ENCODE measurements around the gene SLC25A2. TPM values are rescaled to one million over a fixed set of nuclear protein-coding genes. Genes with fewer than 3 reads are reported as not detected.

The SLC25A2 gene
- total RNA-seq, 1 donor from 2014 or later = not detected

GRCh38 chr5:141313711-141314110, 9.9 kb upstream of the SLC25A2 start:
- DNase-seq = no peak

GRCh38 chr5:141306630-141307029, 2.8 kb upstream of the SLC25A2 start:
- no peak for DNase-seq

GRCh38 chr5:141298376-141298775, 5.5 kb downstream of the SLC25A2 start:
- DNase-seq = no peak

- no peak for DNase-seq
Observed at GRCh38 chr5:141272906-141273305, 30.9 kb downstream of the SLC25A2 start.

- DNase-seq = no peak
Observed at GRCh38 chr5:141269195-141269594, 34.7 kb downstream of the SLC25A2 start.

- no peak for DNase-seq
Observed at GRCh38 chr5:141261238-141261546, 42.7 kb downstream of the SLC25A2 start.

GRCh38 chr5:141260458-141261237, 43.2 kb downstream of the SLC25A2 start:
- no peak for DNase-seq

- DNase-seq = no peak
Observed at GRCh38 chr5:141258948-141259347, 44.9 kb downstream of the SLC25A2 start.

GRCh38 chr5:141258464-141258863, 45.4 kb downstream of the SLC25A2 start:
- no peak for DNase-seq

Other genes starting within 250 kb of the SLC25A2 start
- gene PCDHB2, start 209.4 kb downstream of the SLC25A2 start, total RNA-seq = 14.2 TPM
- 10.3 TPM for gene PCDHB3, start 203.6 kb downstream of the SLC25A2 start, total RNA-seq
- gene PCDHB4, start 182.2 kb downstream of the SLC25A2 start, total RNA-seq = 4.7 TPM
- gene PCDHB5, start 168.8 kb downstream of the SLC25A2 start, total RNA-seq = 9.7 TPM
- 3.1 TPM for gene PCDHB6, start 154.0 kb downstream of the SLC25A2 start, total RNA-seq
- 13.4 TPM for gene PCDHB7, start 131.4 kb downstream of the SLC25A2 start, total RNA-seq
- 8.6 TPM for gene PCDHB8, start 126.3 kb downstream of the SLC25A2 start, total RNA-seq
- 4.5 TPM for gene PCDHB16, start 121.7 kb downstream of the SLC25A2 start, total RNA-seq
- gene PCDHB9, start 116.9 kb downstream of the SLC25A2 start, total RNA-seq = 6.1 TPM
- 13.1 TPM for gene PCDHB10, start 111.7 kb downstream of the SLC25A2 start, total RNA-seq
- gene PCDHB11, start 104.4 kb downstream of the SLC25A2 start, total RNA-seq = 10.5 TPM
- 14.8 TPM for gene PCDHB12, start 95.3 kb downstream of the SLC25A2 start, total RNA-seq
- gene PCDHB13, start 90.1 kb downstream of the SLC25A2 start, total RNA-seq = 9.2 TPM
- 13.4 TPM for gene PCDHB14, start 80.7 kb downstream of the SLC25A2 start, total RNA-seq
- gene PCDHB15, start 58.7 kb downstream of the SLC25A2 start, total RNA-seq = 22.1 TPM
- gene TAF7, start 16.7 kb upstream of the SLC25A2 start, total RNA-seq = 127 TPM
- gene PCDHGA1, start 26.5 kb upstream of the SLC25A2 start, total RNA-seq = 4.8 TPM
- 6.9 TPM for gene PCDHGA2, start 34.7 kb upstream of the SLC25A2 start, total RNA-seq
- 4.7 TPM for gene PCDHGA3, start 39.8 kb upstream of the SLC25A2 start, total RNA-seq
- 7.8 TPM for gene PCDHGB1, start 46.0 kb upstream of the SLC25A2 start, total RNA-seq
- 8.4 TPM for gene PCDHGA4, start 51.0 kb upstream of the SLC25A2 start, total RNA-seq
- gene PCDHGB2, start 55.9 kb upstream of the SLC25A2 start, total RNA-seq = 8.3 TPM
- gene PCDHGA5, start 60.1 kb upstream of the SLC25A2 start, total RNA-seq = 6.6 TPM
- gene PCDHGB3, start 66.2 kb upstream of the SLC25A2 start, total RNA-seq = 12.3 TPM
- gene PCDHGA6, start 69.8 kb upstream of the SLC25A2 start, total RNA-seq = 12.3 TPM
- 8.4 TPM for gene PCDHGA7, start 78.7 kb upstream of the SLC25A2 start, total RNA-seq
- 12.9 TPM for gene PCDHGB4, start 83.6 kb upstream of the SLC25A2 start, total RNA-seq
- 8.0 TPM for gene PCDHGA8, start 88.6 kb upstream of the SLC25A2 start, total RNA-seq
- gene PCDHGB5, start 93.9 kb upstream of the SLC25A2 start, total RNA-seq = 18.1 TPM
- gene PCDHGA9, start 98.7 kb upstream of the SLC25A2 start, total RNA-seq = 11.9 TPM
- gene PCDHGB6, start 104.0 kb upstream of the SLC25A2 start, total RNA-seq = 12.8 TPM
- gene PCDHGA10, start 108.9 kb upstream of the SLC25A2 start, total RNA-seq = 12.0 TPM
- gene PCDHGB7, start 113.6 kb upstream of the SLC25A2 start, total RNA-seq = 15.6 TPM
- gene PCDHGA11, start 117.0 kb upstream of the SLC25A2 start, total RNA-seq = 16.4 TPM
- 6.9 TPM for gene PCDHGA12, start 126.5 kb upstream of the SLC25A2 start, total RNA-seq
- gene PCDHGC3, start 171.9 kb upstream of the SLC25A2 start, total RNA-seq = 35.6 TPM
- gene PCDHGC4, start 181.0 kb upstream of the SLC25A2 start, total RNA-seq = 91.2 TPM
- 6.2 TPM for gene PCDHGC5, start 185.0 kb upstream of the SLC25A2 start, total RNA-seq

All from occipital lobe (tissue), 2 donors.